Middle frontal gyrus (tissue), 1 donor: ENCODE measurements around the gene COPS2.
"Not testable (repeated sequence)": the region's sequence is repeated elsewhere in the genome, so short reads cannot be mapped to it uniquely, and the experiment has no call there.

Experiments
- DNase-seq: peaks from one replicate; pipeline ENCODE4 v3.0.0-alpha.2; 2015; ENCODE audit warnings: low spot score; ENCODE audit errors: extremely low spot score

The COPS2 gene

DNA sequence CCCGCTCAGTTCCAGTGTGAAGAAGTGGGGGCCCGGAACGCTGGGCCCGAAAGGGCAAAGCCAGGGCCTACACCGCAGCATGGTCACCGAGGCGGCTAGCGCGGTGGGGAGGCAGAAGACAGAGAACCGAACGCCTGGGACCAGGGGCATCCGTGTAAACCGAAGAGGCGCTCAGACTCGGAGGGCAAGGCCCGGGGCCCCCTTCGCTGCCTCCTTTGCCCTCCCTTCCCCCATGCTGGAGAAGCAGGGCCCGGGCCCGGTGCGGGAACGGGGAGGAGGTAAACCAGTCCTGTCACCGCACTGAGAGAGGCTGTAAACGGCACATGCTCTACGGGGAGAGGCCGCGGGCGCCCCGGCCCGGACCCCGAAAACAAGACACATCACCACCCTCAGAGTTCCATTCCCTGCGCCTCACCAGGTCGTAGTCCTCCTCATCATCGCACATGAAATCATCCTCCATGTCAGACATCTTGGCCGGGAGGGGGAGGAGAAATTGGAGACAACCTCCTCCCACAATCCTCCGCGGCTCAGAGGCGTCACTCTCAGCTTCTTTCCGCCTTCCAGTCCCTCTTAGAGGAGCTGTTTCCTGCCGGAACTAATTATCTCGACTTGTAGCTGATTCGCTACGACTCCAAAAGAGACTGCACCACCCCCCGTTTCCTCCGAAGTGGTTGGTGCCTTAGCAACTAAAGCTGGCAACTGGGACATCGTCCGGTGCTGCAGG lies at the start of gene COPS2:
COPS2 (minus strand) TSS at position 490 of the 724 bp plus-strand sequence; CDS start at position 469, 21 bp downstream.
- DNase-seq, result peak; percentile 98

DNA sequence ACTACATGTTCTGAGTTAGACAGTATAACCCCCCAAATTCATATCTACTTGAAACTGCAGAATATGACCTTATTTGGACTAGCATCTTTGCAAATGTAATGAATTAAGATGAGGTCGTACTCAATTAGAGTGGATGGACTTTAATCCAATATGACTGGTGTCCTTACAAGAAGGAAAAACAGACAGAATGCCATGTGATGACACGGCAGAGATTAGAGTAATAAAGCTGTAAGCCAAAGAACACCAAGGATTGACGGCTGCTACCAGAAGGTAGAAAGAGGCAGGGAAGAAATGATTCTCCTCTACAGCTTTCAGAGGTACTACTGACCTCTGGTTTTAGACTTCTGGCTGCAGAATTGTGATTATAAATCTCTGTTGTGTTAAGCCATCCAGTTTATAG lies 44.9 kb upstream of the COPS2 start:
- DNase-seq, result no peak

DNA sequence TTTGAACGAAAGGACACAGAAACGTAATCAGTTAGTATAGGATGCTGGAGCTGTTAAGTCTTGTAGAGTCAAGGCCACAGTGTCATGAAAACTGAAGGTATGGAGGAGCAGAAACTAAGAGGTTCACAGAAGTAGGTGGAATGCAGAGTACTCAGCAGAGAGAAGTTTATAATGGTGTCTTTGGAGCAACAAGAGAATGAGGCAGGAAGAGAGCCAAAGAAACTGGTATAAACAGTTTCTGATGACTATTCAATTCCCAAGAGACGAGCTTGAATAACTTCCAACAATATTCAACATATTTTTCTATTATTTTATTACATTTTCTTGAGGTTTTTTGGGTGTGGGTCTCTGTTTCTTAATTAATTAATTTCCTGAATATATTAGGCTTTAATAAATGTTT lies 44.3 kb upstream of the COPS2 start:
- DNase-seq, result no peak

DNA sequence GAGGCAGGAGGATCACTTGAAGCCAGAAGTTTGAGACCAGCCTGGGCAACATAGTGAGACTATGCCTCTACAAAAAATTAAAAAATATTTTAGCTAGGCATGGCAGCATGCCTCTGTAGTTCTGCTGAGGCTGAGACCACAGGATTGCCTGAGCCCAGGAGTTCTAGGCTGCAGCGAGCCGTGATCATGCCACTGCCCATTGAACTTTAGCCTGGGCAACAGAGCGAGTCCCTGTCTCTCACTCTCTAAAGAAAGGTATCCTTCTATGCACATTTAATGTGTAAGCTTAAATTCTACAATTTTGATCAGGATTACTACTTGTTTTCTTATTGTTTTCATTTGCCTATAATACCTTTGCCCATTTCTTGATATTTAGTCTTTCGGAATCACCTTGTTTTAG lies 41.5 kb upstream of the COPS2 start:
- no peak for DNase-seq

DNA sequence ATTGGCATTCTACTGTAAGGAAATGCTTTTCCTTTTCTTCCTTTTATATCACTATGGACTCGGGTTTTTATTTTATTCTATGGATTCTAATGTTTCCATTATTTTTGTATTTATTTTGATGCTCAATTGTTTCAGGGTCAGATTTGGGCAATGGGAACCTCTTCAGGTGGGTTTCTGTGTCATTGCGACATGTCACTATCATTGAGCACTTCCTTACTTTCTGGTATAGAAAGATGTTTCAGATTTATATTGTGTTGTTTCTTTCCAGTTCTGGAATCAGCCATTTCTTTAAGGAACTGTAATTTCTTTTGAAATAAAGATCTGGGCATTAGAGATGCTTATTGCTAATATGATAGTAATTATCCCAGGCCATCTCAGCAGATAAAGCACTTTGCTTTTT lies 36.5 kb upstream of the COPS2 start:
- DNase-seq, result no peak

DNA sequence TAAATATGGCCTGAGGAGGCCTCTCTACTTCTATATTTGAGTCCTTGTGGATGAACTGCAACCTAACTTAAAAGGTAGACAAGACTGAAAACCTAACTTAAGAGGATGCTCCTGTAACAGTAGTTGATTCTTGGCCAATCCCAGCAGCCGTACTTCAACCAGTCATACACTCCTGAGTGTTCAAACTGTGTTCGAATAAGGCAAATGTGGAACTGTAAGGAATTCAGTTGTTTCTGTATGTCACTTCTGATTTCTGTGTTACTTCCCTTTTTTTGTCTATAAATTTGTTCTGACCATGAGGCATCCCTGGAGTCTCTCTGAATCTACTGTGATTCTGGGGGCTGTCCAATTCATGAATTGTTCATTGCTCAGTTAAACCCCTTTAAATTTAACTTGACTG lies 35.2 kb upstream of the COPS2 start:
- DNase-seq, result no peak

DNA sequence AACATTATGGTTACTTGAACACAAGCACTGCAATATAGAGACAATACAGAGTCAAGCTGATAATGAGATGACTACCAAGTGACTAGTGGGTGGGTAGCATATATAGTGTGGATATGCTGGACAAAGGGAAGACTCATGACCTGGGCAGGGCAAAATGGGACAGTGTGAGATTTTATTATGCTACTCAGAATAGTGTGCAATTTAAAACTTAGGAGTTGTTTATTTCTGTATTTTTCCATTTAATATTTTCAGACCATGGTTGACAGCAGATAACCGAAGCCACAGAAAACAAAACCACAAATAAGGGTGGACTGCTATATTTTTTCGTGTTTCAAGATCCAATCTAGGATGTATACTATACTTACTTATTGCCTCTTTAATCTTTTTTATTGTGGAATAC lies 34.2 kb upstream of the COPS2 start:
- DNase-seq, result no peak

DNA sequence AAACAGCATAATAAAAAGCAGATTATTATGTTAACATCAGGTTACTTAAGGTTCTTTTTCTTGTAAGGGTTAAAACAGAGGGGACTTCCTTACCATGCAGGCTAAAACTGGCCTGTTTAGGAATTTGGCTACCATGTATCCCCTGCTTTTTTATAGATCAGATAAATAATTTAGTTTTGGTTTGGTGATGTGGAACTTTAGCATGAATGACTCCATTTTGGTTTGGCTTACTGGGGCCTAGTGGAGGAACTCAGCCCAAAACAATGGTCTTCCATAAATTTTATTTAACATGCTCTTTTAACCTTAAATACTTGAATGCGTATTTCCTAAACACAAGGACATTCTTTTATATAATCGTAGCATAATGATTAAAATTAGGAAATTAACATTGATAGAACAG lies 33.5 kb upstream of the COPS2 start:
- DNase-seq, result no peak

DNA sequence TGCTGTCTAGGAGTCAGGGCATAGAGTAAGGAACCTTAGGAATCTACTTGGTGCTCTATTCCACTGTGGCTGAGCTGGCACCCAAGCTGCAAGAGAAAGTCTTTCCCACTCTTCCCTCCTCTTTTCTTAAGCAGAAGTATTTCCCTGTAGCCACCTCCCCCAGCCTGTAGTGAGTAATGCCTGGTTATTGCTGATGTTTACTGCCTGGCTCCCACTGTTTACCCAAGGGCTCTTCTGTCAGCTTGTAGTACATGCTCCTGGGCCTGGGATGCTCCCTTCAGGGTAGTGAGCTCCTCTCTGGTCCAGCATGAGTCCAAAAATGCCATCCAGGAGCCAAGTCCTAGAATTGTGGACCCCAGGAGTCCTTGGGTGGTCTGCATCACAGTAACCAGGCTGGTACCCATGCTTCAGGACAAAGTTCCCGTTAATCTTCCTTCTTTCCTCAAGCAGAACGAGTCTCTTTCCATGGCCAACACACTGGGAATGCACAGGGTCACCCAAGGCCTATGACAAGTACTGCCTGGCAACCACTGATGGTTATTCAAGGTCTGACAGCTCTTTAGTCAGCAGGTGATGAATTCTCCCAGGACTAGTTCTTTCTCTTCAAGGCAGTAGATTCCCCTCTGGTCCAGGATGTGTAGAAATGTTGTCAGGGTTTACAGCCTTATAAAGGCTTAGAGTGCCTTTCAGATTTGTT lies 32.3 kb upstream of the COPS2 start:
- no peak for DNase-seq

DNA sequence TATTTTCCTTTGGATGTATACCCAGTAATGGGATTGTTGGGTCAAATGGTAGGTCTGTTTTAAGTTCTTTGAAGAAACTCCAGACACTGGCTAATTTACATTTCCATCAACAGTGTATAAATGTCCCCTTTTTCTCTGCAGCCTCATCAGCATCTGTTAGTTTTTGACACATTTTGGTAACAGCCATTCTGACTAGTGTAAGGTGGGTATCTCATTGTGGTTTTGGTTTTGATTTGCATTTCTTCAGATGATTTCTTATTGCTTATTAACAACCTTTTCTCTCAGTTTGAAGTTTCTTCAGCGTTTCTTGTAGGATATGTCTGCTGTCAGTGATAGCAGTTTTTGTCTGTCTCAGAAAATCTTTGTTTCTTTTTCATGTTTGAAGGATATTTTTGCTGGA lies 30.1 kb upstream of the COPS2 start:
- no peak for DNase-seq

DNA sequence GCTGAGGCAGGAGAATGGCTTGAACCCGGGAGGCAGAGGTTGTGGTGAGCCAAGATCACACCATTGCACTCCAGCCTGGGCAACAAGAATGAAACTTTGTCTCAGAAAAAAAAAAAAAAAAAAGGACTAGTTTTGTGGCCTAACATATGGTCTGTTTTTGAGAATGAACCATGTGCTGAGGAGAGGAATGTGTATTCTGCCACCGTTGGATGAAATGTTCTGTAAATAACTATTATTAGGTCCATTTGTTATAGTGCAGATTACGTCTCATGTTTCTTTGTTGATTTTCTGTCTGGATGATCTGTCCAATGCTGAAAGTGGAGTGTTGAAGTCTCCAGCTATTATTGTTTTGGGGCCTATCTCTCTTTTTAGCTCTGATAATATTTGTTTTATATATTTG lies 28.3 kb upstream of the COPS2 start:
- DNase-seq, result not testable (repeated sequence)

DNA sequence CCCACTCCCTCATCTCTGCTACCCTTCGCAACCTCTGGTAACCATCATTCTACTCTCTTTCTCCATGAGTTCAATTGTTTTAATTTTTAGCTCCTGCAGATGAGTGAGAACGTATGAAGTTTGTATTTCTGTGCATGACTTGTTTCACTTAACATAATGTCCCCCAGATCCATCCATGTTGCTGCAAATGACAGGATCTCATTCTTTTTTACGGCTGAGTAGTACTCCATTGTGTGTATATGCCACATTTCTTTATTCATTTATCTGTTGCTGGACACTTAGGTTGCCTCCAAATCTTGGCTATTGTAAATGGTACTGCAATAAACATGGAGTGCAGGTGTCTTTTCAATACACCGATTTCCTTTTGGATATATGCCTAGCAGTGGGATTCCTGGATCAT lies 26.7 kb upstream of the COPS2 start:
- DNase-seq, result no peak

DNA sequence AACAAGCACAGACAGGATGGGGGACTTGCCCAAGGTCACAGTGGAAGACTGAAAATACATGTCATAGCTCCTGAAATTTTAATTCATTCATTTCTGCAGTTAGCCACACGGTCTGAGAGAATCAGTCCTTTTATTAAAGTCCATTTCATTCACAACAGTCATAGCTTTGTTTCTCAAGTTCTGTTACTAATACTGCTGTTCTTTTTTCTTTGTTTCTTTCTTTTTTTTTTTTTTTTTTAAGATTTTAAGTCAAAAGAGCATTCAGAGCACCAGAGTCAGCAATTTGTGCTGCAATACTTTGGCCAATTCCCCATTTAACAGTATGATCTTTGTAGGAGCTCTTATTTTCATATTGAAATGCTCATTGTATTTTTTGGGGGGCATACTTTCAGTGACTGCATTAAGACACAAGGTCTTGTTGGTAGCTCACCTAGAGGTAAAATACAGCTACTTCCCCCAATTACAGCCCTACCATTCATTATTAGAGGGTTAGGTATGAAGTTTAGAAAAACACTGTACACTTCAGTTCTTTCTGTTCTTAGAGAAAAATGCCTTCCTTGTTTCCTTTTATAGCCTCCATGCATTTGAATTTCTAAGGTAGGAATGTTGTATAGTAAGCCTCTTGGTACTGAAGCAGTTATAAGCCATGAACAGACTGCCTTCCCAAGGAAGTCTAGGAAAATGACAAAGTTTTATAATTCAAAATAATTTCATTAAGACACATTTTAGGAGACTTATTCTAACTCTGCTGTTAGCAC lies 24.2 kb upstream of the COPS2 start:
- no peak for DNase-seq

DNA sequence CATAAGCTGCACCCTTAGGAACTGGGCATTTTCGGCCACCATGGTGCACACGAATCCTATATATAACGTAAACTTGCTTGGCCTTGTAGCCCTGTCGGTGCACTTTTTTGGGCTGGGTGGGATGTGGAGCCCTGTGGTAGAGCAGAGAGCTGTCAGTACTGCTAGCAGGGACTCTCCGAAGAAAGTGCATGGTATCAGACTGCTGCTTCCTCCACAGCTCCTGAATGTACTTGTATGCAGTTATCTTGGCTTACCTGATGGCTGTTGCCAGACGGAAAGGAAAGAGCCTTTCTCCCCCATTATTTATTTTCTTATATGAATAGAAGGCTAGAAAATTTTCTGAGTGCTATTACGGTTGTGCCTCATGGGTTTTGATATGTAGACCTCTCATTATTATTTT lies 23.1 kb upstream of the COPS2 start:
- no peak for DNase-seq

DNA sequence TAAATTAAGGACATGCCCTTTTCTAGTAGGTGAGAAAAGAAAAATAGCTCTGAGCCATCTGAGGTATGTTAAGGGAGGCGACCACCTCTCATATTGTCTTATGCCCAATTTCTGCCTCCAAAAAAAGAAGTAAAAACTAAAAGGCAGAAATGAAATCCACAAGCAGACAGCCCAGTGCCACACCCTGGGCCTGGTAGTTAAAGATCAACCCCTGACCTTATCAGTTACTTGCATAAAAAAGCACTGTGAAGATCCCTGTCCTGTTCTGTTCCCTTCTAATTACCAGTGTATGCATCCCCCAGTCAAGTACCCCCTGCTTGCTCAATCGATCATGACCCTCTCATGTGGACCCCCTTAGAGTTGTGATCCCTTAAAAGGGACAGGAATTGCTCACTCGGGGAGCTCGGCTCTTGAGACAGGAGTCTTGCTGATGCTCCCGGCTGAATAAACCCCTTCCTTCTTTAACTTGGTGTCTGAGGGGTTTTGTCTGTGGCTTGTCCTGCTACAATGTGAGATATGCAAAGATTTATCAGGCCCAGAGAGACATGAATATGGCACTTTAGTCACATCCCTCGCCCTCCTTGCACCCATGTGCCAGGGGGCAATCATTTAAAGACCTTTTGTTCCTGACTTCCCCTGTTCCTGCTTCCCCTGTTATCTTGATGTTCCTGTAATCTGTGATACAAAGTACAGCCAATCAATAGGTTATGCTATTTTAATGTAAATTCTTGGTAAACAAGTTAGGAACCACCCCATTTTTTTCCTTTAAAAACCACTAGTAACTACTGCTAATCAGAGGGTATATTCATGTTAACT lies 20.4 kb upstream of the COPS2 start:
- DNase-seq, result not testable (repeated sequence)

DNA sequence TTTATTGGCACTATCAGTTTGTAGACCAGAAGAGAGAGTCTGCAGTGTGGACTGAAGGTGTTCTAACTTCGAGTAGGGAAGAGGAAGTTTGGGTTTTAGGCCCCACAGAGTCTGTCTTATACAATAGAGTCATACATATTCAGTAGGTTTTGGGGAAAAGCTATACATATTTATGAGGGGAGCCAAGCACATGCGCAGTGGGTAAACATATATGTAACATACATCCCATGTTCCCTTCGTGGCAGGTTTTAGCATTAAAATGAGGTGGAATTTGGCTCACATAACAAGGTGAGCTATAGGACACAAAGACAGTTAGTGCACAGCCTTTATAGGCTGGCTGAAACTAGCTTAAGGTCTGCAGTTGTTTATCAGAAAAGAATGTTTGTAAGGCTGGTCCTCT lies 19.5 kb upstream of the COPS2 start:
- DNase-seq, result no peak

DNA sequence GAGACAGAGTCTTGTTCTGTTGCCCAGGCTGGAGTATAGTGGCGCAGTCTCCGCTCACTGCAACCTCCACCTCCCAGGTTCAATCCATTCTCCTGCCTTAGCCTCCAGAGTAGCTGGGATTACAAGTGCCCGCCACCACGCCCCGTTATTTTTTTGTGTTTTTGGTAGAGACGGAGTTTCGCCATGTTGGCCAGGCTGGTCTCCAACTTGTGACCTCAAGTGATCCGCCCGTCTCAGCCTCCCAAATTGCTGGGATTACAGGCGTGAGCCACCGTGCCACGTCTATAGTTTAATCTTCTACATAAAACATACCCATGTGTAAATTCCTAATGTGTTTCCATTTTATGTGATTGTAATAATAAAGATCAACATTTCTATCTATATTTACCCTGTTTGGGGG lies 16.4 kb upstream of the COPS2 start:
- no peak for DNase-seq

DNA sequence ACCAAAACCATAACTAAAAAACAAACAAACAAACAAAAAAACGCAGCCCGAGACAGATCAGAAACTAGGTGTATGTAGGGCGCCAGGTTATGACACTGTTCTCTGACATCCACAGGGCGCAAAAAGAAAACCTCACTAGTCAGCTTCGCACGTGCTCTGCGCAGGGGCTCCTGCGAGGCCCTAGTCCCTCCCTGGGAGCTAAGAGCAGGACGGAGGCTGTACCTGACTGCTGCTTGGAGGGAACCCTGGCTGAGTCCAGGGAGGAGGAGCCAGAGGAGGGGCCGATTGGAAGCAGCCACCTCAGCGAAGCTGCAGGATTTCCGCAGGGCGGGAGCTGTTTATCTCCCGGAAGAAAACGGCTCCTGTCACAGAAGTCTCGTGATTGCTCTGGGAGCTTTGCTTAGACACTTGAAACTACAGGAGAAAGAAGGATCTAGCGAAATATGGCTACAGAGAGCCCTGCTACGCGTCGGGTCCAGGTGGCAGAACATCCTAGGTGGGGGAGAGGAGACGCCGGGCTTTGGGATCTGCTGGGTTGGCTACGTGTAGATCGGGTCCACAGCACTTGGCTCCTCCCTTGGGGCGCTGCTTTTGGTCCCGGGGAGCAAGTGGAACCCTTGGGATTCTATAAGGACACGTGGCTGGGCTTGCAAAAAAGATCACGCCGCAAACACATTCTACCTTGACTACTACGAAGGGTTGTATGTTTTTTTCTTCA lies 14.6 kb upstream of the COPS2 start, which contains the start of gene GALK2:
GALK2 (plus strand) TSS at position 368 of the 718 bp plus-strand sequence; CDS start at position 444, 76 bp downstream.
- DNase-seq, result peak; percentile 57

DNA sequence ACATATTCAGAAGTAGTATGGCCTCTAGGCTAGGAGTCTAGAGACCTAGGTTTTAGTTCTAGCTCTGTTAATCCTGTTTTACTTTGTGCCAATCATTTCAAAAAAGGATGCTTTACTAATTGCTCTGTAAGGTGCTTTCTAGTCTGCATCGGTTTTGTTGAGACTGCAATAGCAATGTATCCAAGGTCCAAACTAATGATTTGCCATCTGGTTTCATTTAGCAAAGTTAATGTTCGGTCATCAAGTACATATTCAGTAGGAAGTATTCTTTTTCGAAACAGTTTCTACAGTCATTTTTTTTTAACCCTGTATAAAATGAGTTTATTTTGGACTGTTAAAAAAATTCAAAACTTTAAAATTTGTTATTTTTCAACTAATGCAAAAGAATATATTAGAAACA lies 12.6 kb upstream of the COPS2 start:
- no peak for DNase-seq

DNA sequence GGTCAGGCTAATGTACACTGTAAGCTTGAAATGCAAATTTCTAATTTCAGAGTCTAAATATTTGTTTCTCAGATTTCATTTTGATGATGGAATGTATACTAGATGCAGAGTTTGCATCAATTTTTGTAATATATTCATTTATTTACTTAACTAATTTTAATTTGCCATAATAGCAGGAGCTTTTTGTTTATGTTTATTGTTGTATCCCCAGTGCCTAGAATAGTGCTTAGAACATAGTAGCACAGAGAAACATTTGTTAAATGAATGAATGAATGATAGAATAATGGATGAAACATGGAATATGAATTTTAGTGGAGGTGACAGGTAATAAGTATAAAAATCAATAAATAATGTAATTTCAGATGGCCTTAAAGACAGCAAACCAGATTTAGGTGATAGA lies 9.5 kb upstream of the COPS2 start:
- DNase-seq, result no peak

DNA sequence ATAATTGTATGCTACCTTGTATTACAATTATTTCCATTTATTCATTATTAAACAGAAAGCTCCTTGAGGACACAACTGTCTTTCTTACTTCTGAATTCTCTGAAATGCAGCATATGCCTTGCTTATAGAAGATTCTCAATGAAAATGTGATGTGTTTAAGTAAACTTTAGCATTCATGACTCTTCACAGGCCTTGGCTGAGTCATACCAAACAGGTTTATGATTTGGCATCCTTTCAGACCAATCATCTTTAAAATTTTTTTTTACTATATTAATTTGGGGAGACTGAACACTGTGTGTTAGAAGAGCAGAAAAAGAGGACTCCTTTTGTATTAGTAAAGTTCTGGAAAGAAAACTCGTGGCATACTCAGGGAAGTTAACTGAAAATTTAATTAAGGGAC lies 8.3 kb upstream of the COPS2 start:
- DNase-seq, result no peak
